Ascending aorta (tissue), 2 donors: ENCODE results near the gene RASSF6. TPM values are rescaled to one million over a fixed set of nuclear protein-coding genes. Genes with fewer than 3 reads are reported as not detected.
"Not testable (repeated sequence)": the region's sequence is repeated elsewhere in the genome, so short reads cannot be mapped to it uniquely, and the experiment has no call there.

Experiments
- DNase-seq, 2 donors: peaks; one replicate each; pipeline ENCODE4 v3.0.0-alpha.2; 2019; ENCODE audit warnings: low spot score in 2 of 2
- H3K27ac ChIP-seq, 2 donors: fragments of 200-600 bp; sonication (generic); one replicate each; pipeline ENCODE4 v1.5.1; 2016 to 2017; ENCODE audit warnings: mild to moderate bottlenecking in 1 of 2
- H3K27me3 ChIP-seq: fragments of 200-600 bp; sonication (generic); one replicate; pipeline ENCODE4 v1.5.1; 2017
- H3K36me3 ChIP-seq, 2 donors: fragments of 200-600 bp; sonication (generic); one replicate each; pipeline ENCODE4 v1.5.1; 2016
- H3K4me1 ChIP-seq, 2 donors: fragments of 200-600 bp; sonication (generic); one replicate each; pipeline ENCODE4 v1.5.1; 2016 to 2017; ENCODE audit warnings: mild to moderate bottlenecking in 1 of 2
- H3K4me3 ChIP-seq, 2 donors: fragments of 200-600 bp; sonication (generic); one replicate each; pipeline ENCODE4 v1.5.1; 2016 to 2017; ENCODE audit warnings: mild to moderate bottlenecking in 1 of 2
- H3K9me3 ChIP-seq, 2 donors: fragments of 200-600 bp; sonication (generic); one replicate each; pipeline ENCODE4 v1.5.1; 2016
- intact Hi-C: fragments of 100-400 bp; cut with DNase I; formaldehyde crosslinking; loops from one replicate; pipeline ENCODE4 v1.15.1; 2023
- total RNA-seq: library from RNA; depleted of rRNA; stranded (reverse); fragments of >200 nt; gene quantifications from one replicate; pipeline ENCODE4 v1.1.0, GENCODE V29; 2016
- TF ChIP-seq, protein P1 (sequence below), 3 experiments: fragments of 200-600 bp in 2 of 3; fragments of 450-650 bp in 1 of 3; sonication (generic) in 2 of 3; IDR thresholded peaks; one replicate each; pipeline ENCODE4 v1.5.1; 2016 to 2019; ENCODE audit warnings: antibody characterized with exemption in 3 of 3, mild to moderate bottlenecking in 1 of 3, moderate library complexity in 1 of 3

Gene RASSF6
- total RNA-seq, 1 donor from 2014 or later, result 1.4 TPM

DNA sequence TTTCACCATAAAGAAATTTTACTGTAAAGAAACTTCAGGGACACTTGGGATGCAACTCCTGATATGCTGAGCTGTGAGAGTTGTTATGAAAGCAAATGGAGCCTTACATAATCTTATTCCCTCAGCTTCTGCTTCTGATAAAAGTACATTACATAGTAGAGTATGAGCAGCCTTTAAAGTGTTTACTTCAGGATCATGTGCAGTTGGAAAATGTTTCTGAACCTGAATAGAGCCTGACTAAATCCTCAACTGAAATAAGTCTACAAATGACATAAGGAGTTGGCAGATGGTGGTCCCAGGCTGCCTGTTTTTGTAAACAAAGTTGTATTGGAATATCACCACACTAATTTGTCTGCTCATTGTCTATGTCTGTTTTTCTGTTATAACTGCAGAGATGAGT lies 19.3 kb downstream of the RASSF6 start:
- TF ChIP-seq, protein P1, sequence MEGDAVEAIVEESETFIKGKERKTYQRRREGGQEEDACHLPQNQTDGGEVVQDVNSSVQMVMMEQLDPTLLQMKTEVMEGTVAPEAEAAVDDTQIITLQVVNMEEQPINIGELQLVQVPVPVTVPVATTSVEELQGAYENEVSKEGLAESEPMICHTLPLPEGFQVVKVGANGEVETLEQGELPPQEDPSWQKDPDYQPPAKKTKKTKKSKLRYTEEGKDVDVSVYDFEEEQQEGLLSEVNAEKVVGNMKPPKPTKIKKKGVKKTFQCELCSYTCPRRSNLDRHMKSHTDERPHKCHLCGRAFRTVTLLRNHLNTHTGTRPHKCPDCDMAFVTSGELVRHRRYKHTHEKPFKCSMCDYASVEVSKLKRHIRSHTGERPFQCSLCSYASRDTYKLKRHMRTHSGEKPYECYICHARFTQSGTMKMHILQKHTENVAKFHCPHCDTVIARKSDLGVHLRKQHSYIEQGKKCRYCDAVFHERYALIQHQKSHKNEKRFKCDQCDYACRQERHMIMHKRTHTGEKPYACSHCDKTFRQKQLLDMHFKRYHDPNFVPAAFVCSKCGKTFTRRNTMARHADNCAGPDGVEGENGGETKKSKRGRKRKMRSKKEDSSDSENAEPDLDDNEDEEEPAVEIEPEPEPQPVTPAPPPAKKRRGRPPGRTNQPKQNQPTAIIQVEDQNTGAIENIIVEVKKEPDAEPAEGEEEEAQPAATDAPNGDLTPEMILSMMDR (IDR thresholded peaks at IDR 0.05), result no peak

DNA sequence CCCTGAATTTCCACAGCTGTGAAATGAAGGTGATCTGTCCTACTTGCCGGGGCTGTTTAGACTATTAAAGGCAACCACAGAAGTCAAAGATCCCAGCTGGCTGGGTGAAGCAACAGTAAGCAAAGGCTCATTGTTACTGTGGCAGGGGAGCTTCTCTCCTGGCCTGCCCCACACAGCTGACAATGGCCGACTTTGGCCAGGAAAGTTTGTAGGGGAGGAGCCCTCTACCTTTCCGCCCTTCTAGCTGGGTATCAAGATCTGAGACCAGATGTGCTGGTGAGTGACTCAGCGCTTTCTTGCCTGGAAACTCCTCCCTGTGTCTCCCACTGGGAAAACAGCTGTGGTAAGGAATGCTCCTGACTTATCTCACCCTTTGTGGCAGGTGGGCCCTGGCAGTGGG lies 21.1 kb downstream of the RASSF6 start:
- no peak overlapping the region for H3K4me3 ChIP-seq
- H3K36me3 ChIP-seq, result no peaks in the 10 kb centered on the region
- H3K9me3 ChIP-seq, result no peaks in the 10 kb centered on the region
- DNase-seq, result no peak
- TF ChIP-seq, protein P1 (IDR thresholded peaks at IDR 0.05), result no peak
- intact Hi-C loops, result loop anchor here (10.0 kb wide), 1 partner anchor 536 kb away; no protein-coding TSS in a partner anchor
- H3K27ac ChIP-seq, result no peak overlapping the region
- no peaks in the 10 kb centered on the region for H3K27me3 ChIP-seq
- no peaks in the 10 kb centered on the region for H3K4me1 ChIP-seq

More for the DNA sequence above, 19.3 kb downstream of the RASSF6 start:
- intact Hi-C loops, result no loop called here
- Histone ChIP-seq H3K4me1 (no peaks in the 10 kb centered on the region), H3K27me3 (no peaks in the 10 kb centered on the region), H3K27ac (no peak overlapping the region), H3K36me3 (no peaks in the 10 kb centered on the region), H3K4me3 (no peak overlapping the region), H3K9me3 (no peaks in the 10 kb centered on the region)
- DNase-seq, result no peak

DNA sequence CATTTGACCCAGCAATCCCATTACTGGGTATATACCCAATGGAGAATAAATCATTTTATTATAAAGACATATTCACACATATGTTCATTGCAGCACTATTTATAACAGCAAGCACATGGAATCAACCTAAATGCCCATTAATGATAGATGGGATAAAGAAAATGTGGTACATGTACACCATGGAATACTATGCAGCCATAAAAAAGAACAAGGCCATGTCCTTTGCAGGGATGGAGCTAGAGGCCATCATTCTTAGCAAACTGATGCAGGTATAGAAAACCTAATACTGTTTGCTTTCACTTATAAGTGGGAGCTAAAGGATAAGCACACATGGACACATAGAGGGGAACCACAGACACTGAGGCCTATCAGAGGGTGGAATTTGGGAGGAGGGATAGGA lies 22.6 kb downstream of the RASSF6 start:
- Histone ChIP-seq H3K27me3 (no peaks in the 10 kb centered on the region), H3K36me3 (no peaks in the 10 kb centered on the region), H3K4me3 (no peak overlapping the region), H3K4me1 (no peaks in the 10 kb centered on the region), H3K27ac (no peak overlapping the region), H3K9me3 (no peaks in the 10 kb centered on the region)
- no peak for DNase-seq
- TF ChIP-seq, protein P1 (IDR thresholded peaks at IDR 0.05), result no peak
- intact Hi-C loops, result loop anchor here (10.0 kb wide), 1 partner anchor 537 kb away; no protein-coding TSS in a partner anchor

DNA sequence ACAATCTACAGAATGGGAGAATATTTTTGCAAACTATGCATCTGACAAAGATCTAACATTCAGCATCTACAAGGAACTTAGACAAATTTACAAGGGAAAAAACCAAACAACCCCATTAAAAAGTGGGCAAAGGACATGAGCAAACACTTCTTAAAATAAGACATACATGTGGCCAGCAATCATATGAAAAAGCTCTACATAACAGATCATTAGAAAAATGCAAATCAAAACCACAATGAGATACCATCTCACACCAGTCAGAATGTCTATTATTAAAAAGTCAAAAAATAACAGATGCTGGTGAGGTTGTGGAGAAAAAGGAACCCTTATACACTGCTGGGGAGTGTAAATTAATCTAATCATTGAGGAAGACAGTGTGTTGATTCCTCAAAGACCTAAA lies 23.1 kb downstream of the RASSF6 start:
- H3K4me1 ChIP-seq, H3K27me3 ChIP-seq, DNase-seq, H3K27ac ChIP-seq, H3K9me3 ChIP-seq, H3K4me3 ChIP-seq, H3K36me3 ChIP-seq: not testable (repeated sequence)
- intact Hi-C loops, result loop anchor here (10.0 kb wide), 1 partner anchor 538 kb away; no protein-coding TSS in a partner anchor

DNA sequence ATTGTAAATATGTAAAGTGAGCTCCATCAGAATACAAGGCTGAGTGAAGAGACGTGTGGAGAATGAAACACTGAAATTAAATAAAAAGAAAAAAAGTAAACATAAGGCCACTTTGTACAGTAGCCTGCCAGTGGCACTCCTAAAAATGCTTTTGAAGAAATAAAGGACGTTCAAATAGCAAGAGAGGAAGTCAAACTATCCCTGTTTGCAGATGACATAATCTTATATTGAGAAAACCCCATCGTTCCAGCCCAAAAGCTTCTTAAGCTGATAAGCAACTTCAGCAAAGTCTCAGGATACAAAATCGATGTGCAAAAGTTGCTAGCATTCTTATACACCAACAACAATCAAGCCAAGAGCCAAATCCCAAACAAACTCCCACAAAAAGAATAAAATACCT lies 24.2 kb downstream of the RASSF6 start:
- H3K27ac ChIP-seq, result no peak overlapping the region
- DNase-seq, result no peak
- H3K27me3 ChIP-seq, result no peaks in the 10 kb centered on the region
- no peaks in the 10 kb centered on the region for H3K9me3 ChIP-seq
- H3K4me1 ChIP-seq, result no peaks in the 10 kb centered on the region
- H3K4me3 ChIP-seq, result no peak overlapping the region
- no peaks in the 10 kb centered on the region for H3K36me3 ChIP-seq
- TF ChIP-seq, protein P1 (IDR thresholded peaks at IDR 0.05), result no peak
- intact Hi-C loops, result loop anchor here (10.0 kb wide), 1 partner anchor 539 kb away; no protein-coding TSS in a partner anchor

DNA sequence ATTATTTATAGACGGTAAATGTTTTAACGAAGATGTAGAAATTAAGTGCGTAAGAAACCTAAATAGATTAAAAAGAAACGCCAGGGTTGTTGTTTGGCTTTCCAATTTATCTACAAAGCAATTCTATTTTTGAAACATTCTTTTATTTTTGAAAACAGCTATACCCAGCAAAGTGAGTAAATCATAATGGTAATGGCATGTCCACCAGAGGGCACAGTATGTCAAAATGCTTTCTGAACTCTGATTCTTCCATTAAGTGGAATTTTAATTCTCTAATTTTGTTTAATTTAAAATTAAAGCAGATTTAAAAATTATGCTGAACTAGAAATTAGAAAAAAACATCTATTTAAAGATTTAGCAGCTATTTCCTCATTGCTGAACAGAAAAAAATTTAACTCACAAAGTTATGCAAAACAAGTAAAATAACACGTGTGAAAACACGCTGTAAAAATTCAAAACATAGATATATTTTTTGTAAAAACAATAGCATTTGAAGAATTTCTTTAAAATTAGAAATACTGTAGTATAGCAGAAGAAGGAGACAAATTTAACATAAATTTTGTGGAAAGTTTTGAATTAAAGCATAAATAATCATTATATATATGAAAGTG lies 26.5 kb downstream of the RASSF6 start:
- intact Hi-C loops, result loop anchor here (10.0 kb wide), 1 partner anchor 541 kb away; no protein-coding TSS in a partner anchor
- no peak overlapping the region for H3K4me3 ChIP-seq
- no peak overlapping the region for H3K27ac ChIP-seq
- no peaks in the 10 kb centered on the region for H3K36me3 ChIP-seq
- TF ChIP-seq, protein P1 (IDR thresholded peaks at IDR 0.05), result peak in 2 of 3 experiments; percentile 15 to 52
- H3K4me1 ChIP-seq, result no peaks in the 10 kb centered on the region
- H3K9me3 ChIP-seq, result no peaks in the 10 kb centered on the region
- no peaks in the 10 kb centered on the region for H3K27me3 ChIP-seq
- no peak for DNase-seq
